HepG2 (cell line): ENCODE data around the gene GPC3. TPM values are rescaled to one million over a fixed set of nuclear protein-coding genes. Genes with fewer than 3 reads are reported as not detected.

Experiments
- E2F2 ChIP-seq: sonication (generic); formaldehyde crosslinking; IDR thresholded peaks from 2 replicates; pipeline ENCODE4 v1.4.0; 2020; ENCODE audit warnings: missing genetic modification reagents, borderline replicate concordance
- MAZ ChIP-seq, 2 experiments: sonication (generic) in 1 of 2; formaldehyde crosslinking in 1 of 2; IDR thresholded peaks; 2 replicates each; pipeline versions ENCODE4 v1.5.0 to v1.6.1; 2012 to 2020; ENCODE audit warnings: low read depth in 2 of 2, mild to moderate bottlenecking in 2 of 2, borderline replicate concordance in 1 of 2, improper control_type of control experiment in 1 of 2, low read length in 1 of 2, missing genetic modification reagents in 1 of 2, moderate library complexity in 1 of 2
- MED8 ChIP-seq: sonication (generic); formaldehyde crosslinking; IDR thresholded peaks from 2 replicates; pipeline ENCODE4 v1.8.1; 2023; ENCODE audit warnings: mild to moderate bottlenecking, missing genetic modification reagents; ENCODE audit not compliant: insufficient replicate concordance
- PRDM15 ChIP-seq: sonication (generic); formaldehyde crosslinking; IDR thresholded peaks from 2 replicates; pipeline ENCODE4 v1.4.0; 2020; ENCODE audit warnings: missing genetic modification reagents
- RXRA ChIP-seq: sonication (generic); formaldehyde crosslinking; IDR thresholded peaks from 2 replicates; pipeline ENCODE4 v1.5.1; 2020; ENCODE audit warnings: missing genetic modification reagents
- TCF7 ChIP-seq: sonication (generic); IDR thresholded peaks from 2 replicates; pipeline ENCODE4 v1.6.1; 2016; ENCODE audit warnings: antibody characterized with exemption, low read depth
- ZBTB4 ChIP-seq: sonication (generic); formaldehyde crosslinking; IDR thresholded peaks from 2 replicates; pipeline ENCODE4 v1.4.0; 2020; ENCODE audit warnings: missing genetic modification reagents, mild to moderate bottlenecking, borderline replicate concordance
- ZBTB40 ChIP-seq, 2 experiments: fragments of 450-650 bp in 1 of 2; sonication (generic) in 1 of 2; formaldehyde crosslinking in 1 of 2; IDR thresholded peaks; 2 replicates each; pipeline versions ENCODE4 v1.6.1 to v1.8.0; 2016 to 2022; ENCODE audit warnings: antibody characterized with exemption in 1 of 2, mild to moderate bottlenecking in 1 of 2, missing genetic modification reagents in 1 of 2
- ZMYM4 ChIP-seq: sonication (generic); formaldehyde crosslinking; IDR thresholded peaks from 2 replicates; pipeline ENCODE4 v1.8.1; 2023; ENCODE audit warnings: mild to moderate bottlenecking, missing genetic modification reagents
- ZNF263 ChIP-seq: sonication (generic); formaldehyde crosslinking; IDR thresholded peaks from 2 replicates; pipeline ENCODE4 v1.4.0; 2020; ENCODE audit warnings: missing genetic modification reagents
- ZNF556 ChIP-seq: sonication (generic); formaldehyde crosslinking; IDR thresholded peaks from 2 replicates; pipeline ENCODE4 v1.4.0; 2020; ENCODE audit warnings: mild to moderate bottlenecking, missing genetic modification reagents, borderline replicate concordance
- polyA plus RNA-seq, 8 experiments: library from polyadenylated mRNA; depleted of rRNA in 3 of 8; stranded (reverse) in 7 of 8; unstranded in 1 of 8; fragments of >200 nt; fragmentation: Illumina TruSeq in 4 of 8; extraction: Trizol in 4 of 8; gene quantifications; 2 replicates each; pipeline versions ENCODE4 v1.2.1 to v1.2.3, GENCODE V29; 2011 to 2016; ENCODE audit warnings: low read depth in 4 of 8, missing spikeins in 1 of 8, mixed read lengths in 1 of 8; ENCODE audit not compliant: insufficient read depth in 1 of 8
- total RNA-seq, 5 experiments: library from RNA; depleted of rRNA; stranded (reverse); fragments of >200 nt; fragmentation: Illumina TruSeq; extraction: Trizol; gene quantifications; 2 replicates each; pipeline ENCODE4 v1.2.3, GENCODE V29; 2016; ENCODE audit warnings: low read depth in 1 of 5

Gene GPC3
- total and polyA plus RNA-seq, 2 of the 13 experiments (the other 11 are each of a cell fraction or from before 2014, with no cell fraction given), result 1,799 to 3,263 TPM

- TF ChIP-seq RXRA (CRISPR knock-in tag) (no peak), PRDM15 (CRISPR knock-in tag) (no peak), ZNF263 (CRISPR knock-in tag) (no peak), MAZ (IDR thresholded peaks at IDR 0.05; ENCODE audit: borderline replicate concordance, low read depth, low read length) (no peak), MAZ (CRISPR knock-in tag; IDR thresholded peaks at IDR 0.05; ENCODE audit: low read depth) (no peak), ZNF556 (CRISPR knock-in tag) (no peak), ZBTB4 (CRISPR knock-in tag) (no peak), ZBTB40 (IDR thresholded peaks at IDR 0.05) (no peak), ZBTB40 (CRISPR knock-in tag; IDR thresholded peaks at IDR 0.05) (no peak), TCF7 (no peak), E2F2 (CRISPR knock-in tag) (no peak), MED8 (CRISPR knock-in tag) (no peak), ZMYM4 (CRISPR knock-in tag) (no peak)
Measured at GRCh38 chrX:133868250-133868649, 117.1 kb downstream of the GPC3 start (continued).
